ENCODE data around the gene SMIM14.

GRCh38 chr4:39528061-39528465 is 110.6 kb downstream of the SMIM14 start:
- TF ChIP-seq CTCF (conservative IDR thresholded peaks at IDR 0.05 in 1 of 2, IDR thresholded peaks at IDR 0.05 in 1 of 2; ENCODE audit: low read depth in 1 of 2, low read length in 2 of 2) (no peak), EZH2 (IDR thresholded peaks at IDR 0.05; ENCODE audit: low read length, missing control alignments) (no peak)
